BE2C (cell line): ENCODE measurements around the gene NMNAT3.

Experiments used
- DNase-seq: peaks from one replicate; pipeline ENCODE4 v3.0.0-alpha.2; 2020
- H3K27me3 ChIP-seq: fragments of 250-450 bp; sonication (Bioruptor Pico); 2 replicates; pipeline ENCODE4 v1.5.1; 2020; ENCODE audit warnings: mild to moderate bottlenecking
- H3K36me3 ChIP-seq: fragments of 250-450 bp; sonication (Bioruptor Pico); 2 replicates; pipeline ENCODE4 v1.5.1; 2020; ENCODE audit warnings: mild to moderate bottlenecking
- H3K4me1 ChIP-seq: fragments of 250-450 bp; sonication (Bioruptor Pico); 2 replicates; pipeline ENCODE4 v1.5.1; 2020
- H3K4me3 ChIP-seq: 2 replicates; pipeline ENCODE4 v1.5.1; 2011; ENCODE audit warnings: low read depth, low read length
- H3K9me3 ChIP-seq: fragments of 250-450 bp; sonication (Bioruptor Pico); 2 replicates; pipeline ENCODE4 v1.5.1; 2020
- TF ChIP-seq, protein P1 (sequence below): IDR thresholded peaks from 2 replicates; pipeline ENCODE4 v1.5.1; 2012; ENCODE audit warnings: mild to moderate bottlenecking, low read depth, low read length

The NMNAT3 gene

DNA sequence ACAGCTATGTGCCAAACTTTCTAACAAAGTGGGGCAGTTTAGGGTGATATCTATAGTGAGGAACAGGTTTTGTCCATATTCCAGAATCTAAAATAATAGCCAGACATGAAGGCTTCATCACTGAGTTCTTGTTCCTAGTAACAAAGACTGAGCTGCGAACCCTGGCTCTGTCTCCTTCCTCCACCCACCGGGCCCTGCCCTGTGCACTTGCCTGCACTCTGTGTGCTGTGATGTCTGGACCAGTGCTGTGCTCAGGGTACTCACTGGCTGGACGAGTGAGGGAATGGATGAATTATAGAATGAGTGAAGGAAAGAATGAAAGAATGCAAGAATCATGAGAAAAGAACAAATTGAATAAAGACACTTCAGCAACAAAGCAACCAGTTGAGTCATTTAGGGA, 8.9 kb upstream of the NMNAT3 start:
- Histone ChIP-seq H3K9me3 (no peaks in the 10 kb centered on the region), H3K4me3 (no peak overlapping the region), H3K36me3 (no peaks in the 10 kb centered on the region; the same call in 1 of the 2 replicates), H3K4me1 (no peaks in the 10 kb centered on the region), H3K27me3 (no peaks in the 10 kb centered on the region)
- TF ChIP-seq, protein P1, sequence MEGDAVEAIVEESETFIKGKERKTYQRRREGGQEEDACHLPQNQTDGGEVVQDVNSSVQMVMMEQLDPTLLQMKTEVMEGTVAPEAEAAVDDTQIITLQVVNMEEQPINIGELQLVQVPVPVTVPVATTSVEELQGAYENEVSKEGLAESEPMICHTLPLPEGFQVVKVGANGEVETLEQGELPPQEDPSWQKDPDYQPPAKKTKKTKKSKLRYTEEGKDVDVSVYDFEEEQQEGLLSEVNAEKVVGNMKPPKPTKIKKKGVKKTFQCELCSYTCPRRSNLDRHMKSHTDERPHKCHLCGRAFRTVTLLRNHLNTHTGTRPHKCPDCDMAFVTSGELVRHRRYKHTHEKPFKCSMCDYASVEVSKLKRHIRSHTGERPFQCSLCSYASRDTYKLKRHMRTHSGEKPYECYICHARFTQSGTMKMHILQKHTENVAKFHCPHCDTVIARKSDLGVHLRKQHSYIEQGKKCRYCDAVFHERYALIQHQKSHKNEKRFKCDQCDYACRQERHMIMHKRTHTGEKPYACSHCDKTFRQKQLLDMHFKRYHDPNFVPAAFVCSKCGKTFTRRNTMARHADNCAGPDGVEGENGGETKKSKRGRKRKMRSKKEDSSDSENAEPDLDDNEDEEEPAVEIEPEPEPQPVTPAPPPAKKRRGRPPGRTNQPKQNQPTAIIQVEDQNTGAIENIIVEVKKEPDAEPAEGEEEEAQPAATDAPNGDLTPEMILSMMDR = no peak
- DNase-seq = no peak

DNA sequence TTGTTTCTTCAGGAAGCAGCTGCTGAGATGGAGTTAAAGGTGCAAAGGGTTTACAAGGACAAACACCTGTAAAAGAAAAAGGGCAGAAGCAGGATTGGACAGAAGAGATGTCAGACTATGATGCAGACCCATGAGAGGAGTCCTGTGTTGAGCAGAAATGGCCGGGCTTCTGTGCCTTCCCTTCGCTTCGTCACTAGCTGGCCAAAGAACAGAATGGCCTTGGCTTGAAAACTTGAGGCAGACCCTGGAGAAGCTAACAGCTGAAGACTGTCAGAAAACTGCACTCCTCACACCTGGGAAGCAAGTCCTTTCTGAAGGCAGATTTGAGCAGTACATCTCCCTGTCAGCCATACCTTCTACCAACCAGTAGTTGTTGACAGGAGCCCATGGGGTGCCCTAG, 8.4 kb upstream of the NMNAT3 start:
- no peaks in the 10 kb centered on the region for H3K4me1 ChIP-seq
- no peaks in the 10 kb centered on the region for H3K9me3 ChIP-seq
- TF ChIP-seq, protein P1 = no peak
- no peaks in the 10 kb centered on the region for H3K27me3 ChIP-seq
- DNase-seq = no peak
- H3K4me3 ChIP-seq = no peak overlapping the region
- no peaks in the 10 kb centered on the region; the same call in 1 of the 2 replicates for H3K36me3 ChIP-seq

DNA sequence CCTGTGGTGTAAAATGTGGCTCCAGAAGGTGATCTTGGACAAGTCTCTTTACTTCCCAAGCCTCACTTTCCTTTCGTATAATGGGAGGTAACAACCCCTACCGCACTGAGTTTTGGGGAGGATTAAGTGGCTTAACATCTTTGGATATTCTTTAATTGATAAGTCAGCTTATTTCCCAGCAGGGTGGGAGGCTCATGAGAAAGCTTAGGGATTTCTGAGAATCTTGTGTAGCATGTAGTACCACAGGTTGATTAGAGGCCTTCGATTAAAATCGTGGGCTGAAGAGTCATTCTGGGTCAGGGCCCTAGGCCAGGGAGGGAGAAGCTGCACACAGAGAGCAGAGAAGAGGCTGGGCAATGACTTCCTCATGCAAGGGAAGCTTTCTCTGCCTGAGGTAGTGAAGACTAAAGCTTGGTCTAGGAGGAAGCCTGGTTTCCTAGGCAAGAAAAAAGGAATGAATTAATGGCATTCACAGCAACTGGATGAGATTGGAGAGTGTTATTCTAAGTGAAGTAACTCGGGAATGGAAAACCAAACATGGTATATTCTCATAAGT, 1.5 kb upstream of the NMNAT3 start:
- H3K36me3 ChIP-seq = no peaks in the 10 kb centered on the region
- H3K9me3 ChIP-seq = no peaks in the 10 kb centered on the region
- no peaks in the 10 kb centered on the region for H3K27me3 ChIP-seq
- H3K4me1 ChIP-seq = no peaks in the 10 kb centered on the region; the same call in 1 of the 2 replicates
- DNase-seq = no peak
- TF ChIP-seq, protein P1 = no peak
- no peak overlapping the region for H3K4me3 ChIP-seq

DNA sequence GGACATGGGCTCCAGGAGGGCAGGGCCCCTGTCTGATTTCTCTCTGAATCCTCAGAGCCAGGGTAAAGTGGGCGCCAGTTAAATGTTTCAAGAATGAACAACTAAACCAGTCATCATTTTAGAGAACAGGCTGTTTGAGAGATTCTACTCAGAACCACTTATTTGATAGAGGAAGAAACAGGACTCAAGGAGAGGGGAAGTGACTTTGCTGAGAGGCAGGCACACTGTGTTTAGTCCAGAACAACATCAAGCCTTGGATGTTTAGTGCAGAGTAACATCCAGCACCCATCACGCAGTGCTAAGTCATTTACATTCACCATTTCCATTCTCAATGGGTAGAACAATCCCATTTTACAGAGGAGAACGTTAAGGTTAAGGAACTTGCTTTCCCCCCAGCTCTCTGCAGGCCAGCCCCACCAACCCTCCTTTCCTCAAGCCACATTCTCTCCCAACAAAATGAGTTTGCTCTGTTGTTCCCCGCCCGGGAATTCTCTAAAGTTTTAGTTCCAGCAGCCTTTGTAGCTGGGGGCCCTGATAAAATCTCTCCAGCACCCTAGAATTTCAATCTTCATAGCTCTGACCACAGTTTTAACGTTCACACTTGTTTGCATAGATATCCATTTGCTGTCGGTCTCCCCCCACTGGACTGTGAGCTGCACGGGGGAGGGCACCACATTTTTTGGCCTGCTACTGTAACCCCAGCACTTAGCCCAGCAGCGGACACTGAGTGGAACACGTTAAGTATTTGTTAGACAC, 962 bp downstream of the NMNAT3 start:
- Histone ChIP-seq H3K9me3 (no peaks in the 10 kb centered on the region), H3K4me1 (peaks cover 19% of the 10 kb centered on the region), H3K36me3 (no peaks in the 10 kb centered on the region), H3K4me3 (no peak overlapping the region), H3K27me3 (no peaks in the 10 kb centered on the region)
- TF ChIP-seq, protein P1 = no peak
- no peak for DNase-seq

DNA sequence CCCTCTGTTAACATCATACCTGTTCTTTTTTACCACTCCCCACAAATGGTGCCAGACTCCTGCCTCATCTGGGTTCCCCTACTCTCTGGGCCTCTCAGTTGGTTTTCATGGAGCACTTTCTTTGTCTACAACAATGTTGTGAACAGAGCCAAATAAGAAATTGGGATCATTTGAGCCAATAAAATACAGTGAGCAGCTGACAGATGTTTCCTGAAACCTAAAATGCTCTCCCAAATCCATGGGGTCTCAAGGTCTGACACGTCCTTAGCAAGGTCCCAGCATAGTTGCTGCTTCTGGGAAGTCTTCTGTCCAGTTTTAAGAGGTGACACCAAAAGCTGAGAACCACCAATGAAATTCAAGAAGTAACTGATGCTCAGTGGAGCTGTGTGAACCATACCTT, 1.7 kb downstream of the NMNAT3 start:
- Histone ChIP-seq H3K4me3 (no peak overlapping the region), H3K36me3 (no peaks in the 10 kb centered on the region), H3K9me3 (no peaks in the 10 kb centered on the region), H3K4me1 (peaks cover 24% of the 10 kb centered on the region), H3K27me3 (no peaks in the 10 kb centered on the region)
- TF ChIP-seq, protein P1 = no peak
- DNase-seq = no peak

DNA sequence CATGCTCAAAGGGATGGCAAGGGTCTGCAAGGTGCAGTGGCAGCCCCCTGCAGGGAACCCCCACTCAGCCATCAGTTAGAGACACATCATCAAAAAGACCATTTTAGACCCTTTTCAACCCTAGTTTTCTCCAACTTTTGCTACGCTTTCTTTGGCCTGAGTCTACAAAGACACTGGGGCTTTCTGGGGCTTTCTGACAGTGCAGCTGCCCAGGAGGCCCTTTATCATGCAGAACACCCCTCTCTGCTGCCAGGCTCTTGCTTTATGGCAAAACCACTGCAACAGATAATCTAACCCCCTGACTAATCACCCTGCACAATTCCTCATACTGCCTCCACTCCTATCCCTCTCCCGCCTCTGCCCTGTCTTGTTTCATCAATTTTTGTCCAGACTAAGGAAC, 2.4 kb downstream of the NMNAT3 start:
- Histone ChIP-seq H3K4me3 (no peak overlapping the region), H3K9me3 (no peaks in the 10 kb centered on the region), H3K36me3 (no peaks in the 10 kb centered on the region), H3K27me3 (no peaks in the 10 kb centered on the region), H3K4me1 (peaks cover 29% of the 10 kb centered on the region)
- TF ChIP-seq, protein P1 = no peak
- no peak for DNase-seq
